Epithelial cell of proximal tubule (primary cell): Measurements from ENCODE around the gene IL20RA. TPM values are rescaled to one million over a fixed set of nuclear protein-coding genes. Genes with fewer than 3 reads are reported as not detected.

ENCODE experiments used
- DNase-seq: peaks from one replicate; pipeline ENCODE4 v3.0.0-alpha.2; 2011; ENCODE audit warnings: low read depth
- H3K4me3 ChIP-seq: 2 replicates; pipeline ENCODE4 v1.5.1; 2011; ENCODE audit warnings: low read depth, mild to moderate bottlenecking, low read length
- CTCF ChIP-seq: conservative IDR thresholded peaks from 2 replicates; pipeline ENCODE4 v1.5.1; 2012; ENCODE audit warnings: low read depth, mild to moderate bottlenecking, low read length
- total RNA-seq: library from RNA; depleted of rRNA; stranded (reverse); fragments of >200 nt; gene quantifications from 2 replicates; pipeline ENCODE4 v1.2.3, GENCODE V29; 2015

IL20RA gene
- total RNA-seq, 1 donor from 2014 or later: not detected

DNA sequence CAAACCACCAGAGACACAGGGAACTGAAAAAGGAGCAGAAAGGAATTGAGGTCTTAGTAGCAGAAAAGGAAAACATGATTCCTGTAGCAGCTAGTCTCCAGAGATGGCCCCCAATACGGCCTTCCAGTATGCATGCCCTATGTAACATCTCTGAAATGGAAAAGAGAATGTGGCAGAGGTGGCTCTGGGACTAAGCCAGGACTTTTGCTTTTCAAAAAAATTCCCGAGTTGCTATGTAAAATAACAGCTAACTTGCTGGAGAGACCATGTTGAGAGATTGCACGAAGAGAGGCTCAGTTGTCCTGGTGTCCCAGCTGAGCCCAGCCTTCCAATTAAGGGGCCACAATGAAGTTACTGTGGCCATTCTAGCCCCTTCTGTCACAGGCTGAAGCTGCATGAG lies 27.7 kb downstream of the IL20RA start:
- TF ChIP-seq CTCF: no peak
- no peak overlapping the region for H3K4me3 ChIP-seq
- no peak for DNase-seq

GRCh38 chr6:137016356-137016755 lies 28.4 kb downstream of the IL20RA start:
- no peak for DNase-seq
- TF ChIP-seq CTCF: no peak
- no peak overlapping the region for H3K4me3 ChIP-seq

GRCh38 chr6:137015943-137016342 lies 28.8 kb downstream of the IL20RA start:
- TF ChIP-seq CTCF: no peak
- DNase-seq: no peak
- H3K4me3 ChIP-seq: no peak overlapping the region

- TF ChIP-seq CTCF: peak; percentile 78
- H3K4me3 ChIP-seq: no peak overlapping the region
- DNase-seq: no peak
Measured at GRCh38 chr6:137013738-137014602, 30.8 kb downstream of the IL20RA start.

DNA sequence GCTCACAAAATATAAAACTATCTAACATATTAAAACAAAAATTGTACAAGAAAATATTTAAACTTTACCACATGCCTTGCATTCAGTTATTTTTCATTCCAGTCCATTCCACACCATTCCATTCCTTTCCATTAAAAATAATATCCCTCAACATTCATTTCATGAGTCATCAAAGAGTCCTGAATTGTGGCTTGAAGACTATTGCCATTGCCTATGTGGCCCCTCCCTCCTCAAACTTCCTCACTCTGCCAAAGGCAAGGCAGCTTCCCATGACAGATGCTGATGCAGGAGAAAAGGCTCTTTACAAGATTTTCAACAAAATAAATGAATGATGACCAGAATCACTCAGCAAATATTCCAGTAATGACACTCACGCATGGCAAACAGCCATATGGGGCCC lies 31.7 kb downstream of the IL20RA start:
- no peak for TF ChIP-seq CTCF
- no peak overlapping the region for H3K4me3 ChIP-seq
- no peak for DNase-seq

DNA sequence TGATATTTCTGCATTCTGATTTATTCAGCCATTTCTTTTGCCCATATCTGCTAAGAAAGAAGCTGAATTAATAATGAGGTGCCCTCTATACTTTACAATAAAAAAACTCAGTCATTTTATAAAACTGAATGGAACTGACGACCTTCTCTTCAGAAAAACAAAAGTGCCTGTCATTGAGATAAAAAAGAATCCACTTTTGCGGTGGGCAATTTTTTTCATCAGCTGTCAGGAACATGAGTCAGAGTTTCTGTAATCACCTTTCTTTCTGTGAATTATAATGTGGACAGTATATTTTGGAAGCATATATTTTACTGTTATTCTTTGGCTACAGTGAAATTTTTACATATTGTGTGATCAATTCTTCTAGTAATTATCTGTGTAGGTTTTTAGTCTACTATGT lies 33.4 kb downstream of the IL20RA start:
- TF ChIP-seq CTCF: no peak
- no peak for DNase-seq
- H3K4me3 ChIP-seq: no peak overlapping the region

GRCh38 chr6:137010128-137010718 lies 34.5 kb downstream of the IL20RA start:
- DNase-seq: no peak
- no peak overlapping the region for H3K4me3 ChIP-seq
- no peak for TF ChIP-seq CTCF
